Measurements from ENCODE around the gene SWSAP1.

Gene SWSAP1

DNA sequence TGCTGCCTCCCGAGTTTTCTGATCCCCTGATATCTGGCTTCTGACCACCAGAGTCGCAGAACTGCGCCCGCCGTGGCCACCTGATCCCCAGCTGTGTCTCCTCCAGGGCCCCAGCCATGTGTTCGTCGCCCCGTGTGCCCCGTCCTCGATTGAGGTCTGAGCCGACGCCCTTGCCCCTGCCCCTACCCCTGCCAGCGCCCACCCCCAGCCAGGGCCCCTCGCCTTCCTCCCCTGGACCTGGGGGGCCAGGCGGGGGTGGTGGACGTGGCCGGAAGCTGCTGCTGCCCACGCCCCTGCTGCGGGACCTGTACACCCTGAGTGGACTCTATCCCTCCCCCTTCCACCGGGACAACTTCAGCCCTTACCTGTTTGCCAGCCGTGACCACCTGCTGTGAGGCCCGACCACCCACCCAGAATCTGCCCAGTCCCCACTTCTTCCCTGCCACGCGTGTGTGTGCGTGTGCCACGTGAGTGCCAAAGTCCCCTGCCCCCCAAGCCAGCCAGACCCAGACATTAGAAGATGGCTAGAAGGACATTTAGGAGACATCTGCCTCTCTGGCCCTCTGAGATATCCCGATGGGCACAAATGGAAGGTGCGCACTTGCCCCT is 10.1 kb upstream of the SWSAP1 start:
- Histone ChIP-seq H3K9me3 (no peaks in the 10 kb centered on the region), H3K36me3 (peaks cover 79% of the 10 kb centered on the region), H3K27ac (no peak overlapping the region), H3K27me3 (no peaks in the 10 kb centered on the region), H3K4me3 (ENCODE audit: low read depth in 1 of 2, low read length in 1 of 2) (no peak overlapping the region), H3K4me1 (ENCODE audit: control insufficient read depth in 1 of 2, insufficient read depth in 1 of 2, low read depth in 1 of 2, low read length in 1 of 2) (peaks cover 2 to 3% of the 10 kb centered on the region in 2 experiments)
- TF ChIP-seq, protein P1, sequence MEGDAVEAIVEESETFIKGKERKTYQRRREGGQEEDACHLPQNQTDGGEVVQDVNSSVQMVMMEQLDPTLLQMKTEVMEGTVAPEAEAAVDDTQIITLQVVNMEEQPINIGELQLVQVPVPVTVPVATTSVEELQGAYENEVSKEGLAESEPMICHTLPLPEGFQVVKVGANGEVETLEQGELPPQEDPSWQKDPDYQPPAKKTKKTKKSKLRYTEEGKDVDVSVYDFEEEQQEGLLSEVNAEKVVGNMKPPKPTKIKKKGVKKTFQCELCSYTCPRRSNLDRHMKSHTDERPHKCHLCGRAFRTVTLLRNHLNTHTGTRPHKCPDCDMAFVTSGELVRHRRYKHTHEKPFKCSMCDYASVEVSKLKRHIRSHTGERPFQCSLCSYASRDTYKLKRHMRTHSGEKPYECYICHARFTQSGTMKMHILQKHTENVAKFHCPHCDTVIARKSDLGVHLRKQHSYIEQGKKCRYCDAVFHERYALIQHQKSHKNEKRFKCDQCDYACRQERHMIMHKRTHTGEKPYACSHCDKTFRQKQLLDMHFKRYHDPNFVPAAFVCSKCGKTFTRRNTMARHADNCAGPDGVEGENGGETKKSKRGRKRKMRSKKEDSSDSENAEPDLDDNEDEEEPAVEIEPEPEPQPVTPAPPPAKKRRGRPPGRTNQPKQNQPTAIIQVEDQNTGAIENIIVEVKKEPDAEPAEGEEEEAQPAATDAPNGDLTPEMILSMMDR (IDR thresholded peaks at IDR 0.05) = no peak

DNA sequence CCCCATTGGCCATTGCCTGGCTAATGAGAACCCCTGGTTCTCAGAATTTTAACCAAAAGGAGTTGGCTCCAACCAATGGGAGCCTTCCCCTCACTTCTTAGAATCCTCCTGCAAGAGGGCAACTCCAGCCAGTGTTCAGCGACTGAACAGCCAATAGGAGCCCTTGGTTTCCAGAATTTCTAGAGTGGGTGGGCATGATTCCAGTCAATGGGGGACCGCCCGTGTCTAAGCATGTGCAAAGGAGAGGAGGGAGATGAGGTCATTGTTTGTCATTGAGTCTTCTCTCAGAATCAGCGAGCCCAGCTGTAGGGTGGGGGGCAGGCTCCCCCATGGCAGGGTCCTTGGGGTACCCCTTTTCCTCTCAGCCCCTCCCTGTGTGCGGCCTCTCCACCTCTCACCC is 9.5 kb upstream of the SWSAP1 start:
- Histone ChIP-seq H3K4me3 (ENCODE audit: low read depth in 1 of 2, low read length in 1 of 2) (no peak overlapping the region), H3K36me3 (peaks cover 74% of the 10 kb centered on the region), H3K9me3 (no peaks in the 10 kb centered on the region), H3K4me1 (ENCODE audit: control insufficient read depth in 1 of 2, insufficient read depth in 1 of 2, low read depth in 1 of 2, low read length in 1 of 2) (no peaks in the 10 kb centered on the region), H3K27me3 (no peaks in the 10 kb centered on the region), H3K27ac (no peak overlapping the region)
- TF ChIP-seq, protein P1 (IDR thresholded peaks at IDR 0.05) = no peak

DNA sequence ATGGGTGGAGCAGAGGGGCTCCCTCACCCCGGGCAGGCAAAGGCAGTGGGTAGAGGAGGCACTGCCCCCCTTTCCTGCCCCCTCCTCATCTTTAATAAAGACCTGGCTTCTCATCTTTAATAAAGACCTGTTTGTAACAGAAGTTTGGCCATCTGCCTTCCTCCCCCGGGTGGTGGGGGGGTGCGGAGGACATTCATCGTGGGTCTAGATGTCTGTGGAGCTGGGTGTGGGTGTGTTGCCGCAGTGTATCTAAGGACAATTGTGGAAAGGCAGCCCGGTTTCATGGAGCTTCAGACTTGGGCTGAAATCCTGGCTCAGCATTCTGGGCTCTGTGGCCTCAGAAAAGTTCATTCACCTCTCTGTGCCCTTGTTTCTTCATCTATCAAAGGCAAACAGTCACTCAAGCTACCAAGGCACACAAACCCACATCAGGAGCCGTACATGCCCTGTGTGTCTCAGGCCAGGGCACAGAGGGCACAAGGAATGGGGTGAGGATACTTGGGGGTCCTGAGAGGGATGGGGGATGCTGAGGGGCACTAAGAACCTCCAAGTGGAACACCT is 8.8 kb upstream of the SWSAP1 start:
- peaks cover 67% of the 10 kb centered on the region for H3K36me3 ChIP-seq
- TF ChIP-seq, protein P1 (IDR thresholded peaks at IDR 0.05) = no peak

DNA sequence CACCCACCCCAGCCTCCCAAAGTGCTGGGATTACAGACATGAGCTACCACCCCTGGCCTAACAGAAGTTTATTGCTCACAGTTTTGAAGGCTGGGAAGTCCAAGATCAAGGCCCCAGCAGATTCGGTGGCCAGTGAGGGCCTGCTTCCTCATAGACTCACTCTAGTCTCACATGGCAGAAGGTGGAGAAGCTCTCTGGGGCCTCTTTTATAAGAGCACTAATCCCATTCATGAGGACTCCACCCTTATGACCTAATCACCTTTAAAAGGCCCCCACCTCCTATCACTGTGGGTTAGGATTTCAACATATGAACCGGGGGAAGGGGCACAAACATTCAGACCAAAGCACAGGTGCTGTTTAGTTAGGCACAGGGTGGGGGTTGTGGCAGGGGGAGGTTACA is 6.9 kb upstream of the SWSAP1 start:
- H3K4me3 ChIP-seq (ENCODE audit: low read depth in 1 of 2, low read length in 1 of 2) = no peak overlapping the region
- H3K36me3 ChIP-seq = peaks cover 48% of the 10 kb centered on the region
- H3K27ac ChIP-seq = no peak overlapping the region
- no peaks in the 10 kb centered on the region for H3K27me3 ChIP-seq
- no peaks in the 10 kb centered on the region for H3K4me1 ChIP-seq (ENCODE audit: control insufficient read depth in 1 of 2, insufficient read depth in 1 of 2, low read depth in 1 of 2, low read length in 1 of 2)
- TF ChIP-seq, protein P1 (IDR thresholded peaks at IDR 0.05) = no peak
- H3K9me3 ChIP-seq = no peaks in the 10 kb centered on the region

More for the DNA sequence above, 8.8 kb upstream of the SWSAP1 start:
- H3K9me3 ChIP-seq = no peaks in the 10 kb centered on the region
- no peak overlapping the region for H3K4me3 ChIP-seq (ENCODE audit: low read depth in 1 of 2, low read length in 1 of 2)
- H3K27me3 ChIP-seq = no peaks in the 10 kb centered on the region
- peak overlapping the region; percentile 31 for H3K27ac ChIP-seq
- no peaks in the 10 kb centered on the region for H3K4me1 ChIP-seq (ENCODE audit: control insufficient read depth in 1 of 2, insufficient read depth in 1 of 2, low read depth in 1 of 2, low read length in 1 of 2)

DNA sequence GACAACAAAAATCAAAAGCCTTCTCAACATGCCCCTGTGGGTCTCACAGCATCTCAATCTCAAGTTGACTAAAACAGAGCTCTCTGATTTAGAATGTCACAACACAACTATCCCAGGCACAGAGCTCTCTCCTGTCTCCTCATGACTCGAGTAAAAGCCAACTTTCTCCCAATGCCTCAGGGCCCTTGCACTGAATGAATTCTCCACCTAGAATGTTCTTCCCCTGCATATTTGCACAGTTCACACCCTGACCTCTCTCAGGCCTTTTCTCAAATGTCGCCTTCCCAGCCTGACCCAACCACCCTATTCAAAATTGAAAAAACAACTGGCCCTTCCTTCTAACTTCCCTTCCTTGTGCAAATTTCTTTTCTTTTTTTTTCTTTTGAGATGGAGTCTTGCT is 3.7 kb upstream of the SWSAP1 start:
- Histone ChIP-seq H3K9me3 (no peaks in the 10 kb centered on the region), H3K27ac (no peak overlapping the region), H3K27me3 (no peaks in the 10 kb centered on the region), H3K4me1 (ENCODE audit: control insufficient read depth in 1 of 2, insufficient read depth in 1 of 2, low read depth in 1 of 2, low read length in 1 of 2) (peaks cover 19 to 22% of the 10 kb centered on the region in 2 experiments), H3K4me3 (ENCODE audit: low read depth in 1 of 2, low read length in 1 of 2) (no peak overlapping the region), H3K36me3 (peaks cover 15% of the 10 kb centered on the region)
- TF ChIP-seq, protein P1 (IDR thresholded peaks at IDR 0.05) = no peak
